Measurements from ENCODE around the gene LEP. TPM values are rescaled to one million over a fixed set of nuclear protein-coding genes. Genes with fewer than 3 reads are reported as not detected.

Gene LEP
- total and polyA plus RNA-seq, 7 donors: 0.08 to 0.78 (median 0.30) TPM

DNA sequence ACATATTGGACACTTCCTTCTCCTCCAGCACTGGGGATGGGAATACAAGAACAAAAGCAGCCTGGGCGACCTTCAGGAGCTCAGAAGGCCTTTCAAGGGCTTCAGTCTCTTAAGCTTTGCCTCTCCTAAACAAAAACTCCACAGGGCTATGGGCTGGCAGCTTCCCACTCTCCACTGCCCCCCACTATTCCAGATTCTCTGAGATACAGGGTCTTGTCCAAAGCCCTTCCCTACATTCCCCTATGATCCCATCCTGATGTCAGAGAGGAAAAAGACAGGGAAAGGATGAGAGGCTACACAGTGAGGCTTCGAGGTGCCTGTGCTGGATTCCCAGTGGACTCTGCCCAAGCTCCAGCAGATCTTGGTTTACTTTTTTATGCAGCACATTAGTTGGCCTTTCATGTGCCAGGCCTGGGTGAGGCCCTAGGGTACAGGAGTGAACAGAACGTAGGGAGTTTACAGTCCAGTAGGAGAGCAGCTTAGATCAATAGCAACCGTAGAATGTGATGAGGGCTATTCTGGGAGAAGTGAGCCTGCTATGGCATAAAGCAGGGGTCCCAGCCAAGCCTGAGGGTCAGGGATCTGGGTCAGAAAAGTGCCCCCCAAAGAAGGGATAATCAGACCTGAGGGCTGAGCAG, 33.3 kb downstream of the LEP start:
- intact Hi-C loops (cut with DNase I): no loop called here
- no peaks in the 10 kb centered on the region for H3K9me3 ChIP-seq
- no peak overlapping the region for H3K27ac ChIP-seq
- ATAC-seq (no peak), DNase-seq (no peak)
- peaks cover 0 to 26% (median 14%) of the 10 kb centered on the region in 3 donors for H3K27me3 ChIP-seq (ENCODE audit: insufficient read depth in 3 of 3, low read length in 2 of 3)
- WGBS, 3 donors: 78 to 87% (median 86%) methylated on average over 4 of the region's 4 CpGs
- no peaks in the 10 kb centered on the region for H3K36me3 ChIP-seq (ENCODE audit: insufficient read depth in 1 of 2, low read depth in 1 of 2)
- TF ChIP-seq, protein P1, sequence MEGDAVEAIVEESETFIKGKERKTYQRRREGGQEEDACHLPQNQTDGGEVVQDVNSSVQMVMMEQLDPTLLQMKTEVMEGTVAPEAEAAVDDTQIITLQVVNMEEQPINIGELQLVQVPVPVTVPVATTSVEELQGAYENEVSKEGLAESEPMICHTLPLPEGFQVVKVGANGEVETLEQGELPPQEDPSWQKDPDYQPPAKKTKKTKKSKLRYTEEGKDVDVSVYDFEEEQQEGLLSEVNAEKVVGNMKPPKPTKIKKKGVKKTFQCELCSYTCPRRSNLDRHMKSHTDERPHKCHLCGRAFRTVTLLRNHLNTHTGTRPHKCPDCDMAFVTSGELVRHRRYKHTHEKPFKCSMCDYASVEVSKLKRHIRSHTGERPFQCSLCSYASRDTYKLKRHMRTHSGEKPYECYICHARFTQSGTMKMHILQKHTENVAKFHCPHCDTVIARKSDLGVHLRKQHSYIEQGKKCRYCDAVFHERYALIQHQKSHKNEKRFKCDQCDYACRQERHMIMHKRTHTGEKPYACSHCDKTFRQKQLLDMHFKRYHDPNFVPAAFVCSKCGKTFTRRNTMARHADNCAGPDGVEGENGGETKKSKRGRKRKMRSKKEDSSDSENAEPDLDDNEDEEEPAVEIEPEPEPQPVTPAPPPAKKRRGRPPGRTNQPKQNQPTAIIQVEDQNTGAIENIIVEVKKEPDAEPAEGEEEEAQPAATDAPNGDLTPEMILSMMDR (IDR thresholded peaks at IDR 0.05): no peak
- no peaks in the 10 kb centered on the region for H3K4me1 ChIP-seq
- no peak overlapping the region for H3K4me3 ChIP-seq

DNA sequence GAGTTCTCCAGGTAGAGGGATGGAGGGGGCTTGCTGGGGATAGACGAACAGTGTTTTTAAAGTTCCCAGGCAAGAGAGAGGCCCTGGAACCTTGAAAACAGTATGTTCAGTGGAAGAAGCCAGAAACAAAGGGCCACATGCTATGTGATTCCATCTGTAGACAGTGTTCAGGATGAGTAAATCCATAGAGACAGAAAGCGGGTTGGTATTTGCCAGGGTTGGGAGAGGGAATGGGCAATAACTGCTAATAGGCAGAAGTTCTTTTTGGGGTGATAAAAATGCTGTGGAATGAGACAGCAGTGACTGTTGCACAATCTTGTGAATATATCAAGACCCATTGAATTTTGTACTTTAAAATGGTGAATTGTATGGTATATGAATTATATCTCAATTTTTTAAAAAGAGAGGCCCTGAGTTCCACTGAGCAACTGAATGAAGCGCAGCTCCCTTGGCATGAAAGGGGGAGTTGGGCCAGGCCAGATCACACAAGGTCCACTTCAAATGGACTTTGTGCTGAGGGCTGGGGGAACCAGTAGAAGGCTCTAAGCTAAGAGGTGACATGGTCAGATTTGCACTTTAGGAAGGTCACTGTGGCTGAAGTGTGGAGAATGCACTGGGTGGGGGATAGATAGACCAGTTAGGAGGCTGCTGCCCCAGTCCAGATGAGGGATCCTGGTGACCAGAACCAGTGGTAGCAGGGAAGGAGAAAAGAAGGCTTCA, 34.0 kb downstream of the LEP start:
- H3K4me3 ChIP-seq: no peak overlapping the region
- intact Hi-C loops (cut with DNase I): no loop called here
- WGBS, 3 donors: 58 to 64% (median 62%) methylated on average over 3 of the region's 3 CpGs
- no peak overlapping the region for H3K27ac ChIP-seq
- H3K27me3 ChIP-seq (ENCODE audit: insufficient read depth in 3 of 3, low read length in 2 of 3): peaks cover 0 to 21% (median 14%) of the 10 kb centered on the region in 3 donors
- TF ChIP-seq, protein P1 (IDR thresholded peaks at IDR 0.05): no peak
- H3K36me3 ChIP-seq (ENCODE audit: insufficient read depth in 1 of 2, low read depth in 1 of 2): no peaks in the 10 kb centered on the region
- peaks cover 3% of the 10 kb centered on the region for H3K9me3 ChIP-seq
- H3K4me1 ChIP-seq: no peaks in the 10 kb centered on the region
- ATAC-seq (no peak), DNase-seq (no peak)

DNA sequence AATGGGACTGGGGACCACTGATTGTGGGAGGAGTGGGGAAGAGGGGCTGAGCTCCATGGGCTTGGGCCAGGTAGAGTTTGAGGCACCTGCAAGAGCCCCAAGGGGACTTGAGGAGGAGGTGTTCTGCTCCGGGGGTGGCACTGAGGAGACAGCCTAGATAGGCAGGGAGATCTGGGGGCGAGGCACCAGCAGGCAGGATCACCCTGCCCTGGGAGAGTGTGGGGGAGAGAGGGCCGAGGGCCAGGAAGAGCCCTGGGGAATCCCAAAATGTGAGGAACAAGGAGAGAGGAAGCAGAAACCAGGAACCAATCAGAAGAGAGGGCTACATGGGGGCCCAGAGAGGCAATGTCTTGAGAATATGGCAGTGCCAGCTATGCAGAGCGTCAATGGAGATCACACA, 34.6 kb downstream of the LEP start:
- no peak for DNase-seq
- Histone ChIP-seq H3K27ac (no peak overlapping the region), H3K27me3 (ENCODE audit: insufficient read depth in 3 of 3, low read length in 2 of 3) (peaks cover 0 to 16% (median 14%) of the 10 kb centered on the region in 3 donors), H3K36me3 (ENCODE audit: insufficient read depth in 1 of 2, low read depth in 1 of 2) (no peaks in the 10 kb centered on the region), H3K4me1 (no peaks in the 10 kb centered on the region), H3K4me3 (no peak overlapping the region), H3K9me3 (peaks cover 8% of the 10 kb centered on the region)
- no peak for ATAC-seq
- intact Hi-C loops (cut with DNase I): no loop called here
- TF ChIP-seq, protein P1 (IDR thresholded peaks at IDR 0.05): no peak
- WGBS, 3 donors: 79 to 85% (median 80%) methylated on average over 4 of the region's 4 CpGs

DNA sequence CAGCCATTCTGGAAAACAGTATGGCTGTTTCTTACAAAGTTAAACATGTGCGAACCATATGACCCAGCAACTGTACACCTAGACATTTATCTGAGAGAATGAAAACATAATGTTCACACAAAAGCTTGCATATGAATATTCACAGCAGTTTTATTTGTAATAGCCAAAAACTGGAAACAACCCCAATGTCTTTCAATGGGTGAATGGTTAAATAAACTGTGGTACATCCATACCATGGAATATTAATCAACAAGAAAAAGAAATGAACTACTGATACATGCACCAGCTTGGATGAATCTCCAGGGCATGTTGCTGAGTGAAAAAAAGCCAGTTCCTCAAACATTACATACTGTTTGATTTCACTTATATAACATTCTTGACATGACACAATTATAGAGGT, 37.3 kb downstream of the LEP start:
- WGBS, 3 donors: 95 to 97% (median 96%) methylated on average over 1 of the region's 1 CpG
- intact Hi-C loops (cut with DNase I): no loop called here
- H3K9me3 ChIP-seq: peaks cover 9% of the 10 kb centered on the region
- DNase-seq: no peak
- H3K36me3 ChIP-seq (ENCODE audit: insufficient read depth in 1 of 2, low read depth in 1 of 2): no peaks in the 10 kb centered on the region
- H3K27ac ChIP-seq: no peak overlapping the region
- H3K4me1 ChIP-seq: no peaks in the 10 kb centered on the region
- TF ChIP-seq, protein P1 (IDR thresholded peaks at IDR 0.05): no peak
- ATAC-seq: no peak
- no peak overlapping the region for H3K4me3 ChIP-seq
- H3K27me3 ChIP-seq (ENCODE audit: insufficient read depth in 3 of 3, low read length in 2 of 3): peaks cover 0 to 4% (median 0%) of the 10 kb centered on the region in 3 donors
